Trophoblast cell (in vitro differentiated cells and primary cell): Measurements from ENCODE around the gene HTR7. TPM values are rescaled to one million over a fixed set of nuclear protein-coding genes. Genes with fewer than 3 reads are reported as not detected.
"Not testable (repeated sequence)": the region's sequence is repeated elsewhere in the genome, so short reads cannot be mapped to it uniquely, and the experiment has no call there.

Source experiments
- DNase-seq, 2 donors: peaks; one replicate each; pipeline ENCODE4 v3.0.0-alpha.2; 2016
- H2AFZ ChIP-seq: 2 replicates; pipeline ENCODE4 v1.6.1; 2013; ENCODE audit warnings: low read length, moderate library complexity, mild to moderate bottlenecking; ENCODE audit not compliant: insufficient read depth, poor library complexity
- H2AK5ac ChIP-seq: 2 replicates; pipeline ENCODE4 v1.6.1; 2013; ENCODE audit warnings: mild to moderate bottlenecking, low read length
- H2BK120ac ChIP-seq: 2 replicates; pipeline ENCODE4 v1.6.1; 2013; ENCODE audit warnings: low read length, mild to moderate bottlenecking, moderate library complexity; ENCODE audit not compliant: insufficient read depth, poor library complexity
- H2BK12ac ChIP-seq: 2 replicates; pipeline ENCODE4 v1.6.1; 2013; ENCODE audit warnings: mild to moderate bottlenecking, low read length, moderate library complexity
- H2BK5ac ChIP-seq: 2 replicates; pipeline ENCODE4 v1.6.1; 2013; ENCODE audit warnings: low read length, low read depth, moderate library complexity, mild to moderate bottlenecking; ENCODE audit not compliant: poor library complexity
- H3K14ac ChIP-seq: 2 replicates; pipeline ENCODE4 v1.6.1; 2013; ENCODE audit warnings: mild to moderate bottlenecking, low read length
- H3K18ac ChIP-seq: 2 replicates; pipeline ENCODE4 v1.6.1; 2013; ENCODE audit warnings: mild to moderate bottlenecking, low read length
- H3K23ac ChIP-seq: 2 replicates; pipeline ENCODE4 v1.6.1; 2013; ENCODE audit warnings: low read length
- H3K27ac ChIP-seq: 2 replicates; pipeline ENCODE4 v1.5.1; 2013; ENCODE audit warnings: low read depth, mild to moderate bottlenecking, inconsistent platforms, low read length, moderate library complexity
- H3K27me3 ChIP-seq: 2 replicates; pipeline ENCODE4 v1.6.1; 2013; ENCODE audit warnings: inconsistent platforms, mild to moderate bottlenecking, low read length, moderate library complexity; ENCODE audit not compliant: insufficient read depth
- H3K36me3 ChIP-seq, 2 experiments: 1 replicate in 1 of 2; 2 replicates in 1 of 2; pipeline ENCODE4 v1.6.1; 2013; ENCODE audit warnings: low read length in 2 of 2, mild to moderate bottlenecking in 2 of 2, moderate library complexity in 1 of 2; ENCODE audit not compliant: insufficient read depth in 2 of 2, control insufficient read depth in 1 of 2
- H3K4ac ChIP-seq: 2 replicates; pipeline ENCODE4 v1.6.1; 2013; ENCODE audit warnings: low read depth, mild to moderate bottlenecking, low read length, moderate library complexity
- H3K4me1 ChIP-seq, 2 experiments: 1 replicate in 1 of 2; 2 replicates in 1 of 2; pipeline ENCODE4 v1.6.1; 2013; ENCODE audit warnings: low read length in 2 of 2, mild to moderate bottlenecking in 2 of 2, moderate library complexity in 1 of 2; ENCODE audit not compliant: insufficient read depth in 2 of 2, control insufficient read depth in 1 of 2
- H3K4me2 ChIP-seq: 2 replicates; pipeline ENCODE4 v1.6.1; 2013; ENCODE audit warnings: inconsistent platforms, mild to moderate bottlenecking, low read length, moderate library complexity
- H3K4me3 ChIP-seq: 2 replicates; pipeline ENCODE4 v1.5.1; 2013; ENCODE audit warnings: mild to moderate bottlenecking, low read depth, low read length, inconsistent platforms
- H3K79me1 ChIP-seq: one replicate; pipeline ENCODE4 v1.6.1; 2013; ENCODE audit warnings: low read length
- H3K79me2 ChIP-seq: 2 replicates; pipeline ENCODE4 v1.6.1; 2013; ENCODE audit warnings: low read length, mild to moderate bottlenecking; ENCODE audit not compliant: control insufficient read depth, insufficient read depth, poor library complexity
- H3K9ac ChIP-seq: 2 replicates; pipeline ENCODE4 v1.6.1; 2013; ENCODE audit warnings: mild to moderate bottlenecking, low read length
- H3K9me3 ChIP-seq: 2 replicates; pipeline ENCODE4 v1.6.1; 2013; ENCODE audit warnings: low read depth, mild to moderate bottlenecking, control low read depth, inconsistent platforms, low read length; ENCODE audit not compliant: insufficient read depth
- H4K12ac ChIP-seq: 2 replicates; pipeline ENCODE4 v1.6.1; 2013; ENCODE audit warnings: low read depth, mild to moderate bottlenecking, low read length, moderate library complexity
- H4K8ac ChIP-seq: 2 replicates; pipeline ENCODE4 v1.6.1; 2013; ENCODE audit warnings: low read depth, mild to moderate bottlenecking, low read length, moderate library complexity
- H4K91ac ChIP-seq: one replicate; pipeline ENCODE4 v1.6.1; 2013; ENCODE audit warnings: low read depth, mild to moderate bottlenecking, low read length, moderate library complexity
- WGBS: extraction: QIAGEN DNeasy Blood & Tissue Kit; methylation state at CpG from one replicate; pipeline ENCODE4 v1.1.7; 2013; ENCODE audit warnings: missing lambda C conversion rate; ENCODE audit not compliant: insufficient read length, insufficient coverage; ENCODE audit errors: extremely low coverage; 5-methylcytosine and 5-hydroxymethylcytosine counted together
- polyA plus RNA-seq: library from polyadenylated mRNA; stranded (reverse); fragments of 200-250 nt; gene quantifications from 2 replicates; pipeline ENCODE4 v1.2.3, GENCODE V29; 2013

HTR7 gene
- 1.1 and 1.2 TPM in 2 replicates for polyA plus RNA-seq

DNA sequence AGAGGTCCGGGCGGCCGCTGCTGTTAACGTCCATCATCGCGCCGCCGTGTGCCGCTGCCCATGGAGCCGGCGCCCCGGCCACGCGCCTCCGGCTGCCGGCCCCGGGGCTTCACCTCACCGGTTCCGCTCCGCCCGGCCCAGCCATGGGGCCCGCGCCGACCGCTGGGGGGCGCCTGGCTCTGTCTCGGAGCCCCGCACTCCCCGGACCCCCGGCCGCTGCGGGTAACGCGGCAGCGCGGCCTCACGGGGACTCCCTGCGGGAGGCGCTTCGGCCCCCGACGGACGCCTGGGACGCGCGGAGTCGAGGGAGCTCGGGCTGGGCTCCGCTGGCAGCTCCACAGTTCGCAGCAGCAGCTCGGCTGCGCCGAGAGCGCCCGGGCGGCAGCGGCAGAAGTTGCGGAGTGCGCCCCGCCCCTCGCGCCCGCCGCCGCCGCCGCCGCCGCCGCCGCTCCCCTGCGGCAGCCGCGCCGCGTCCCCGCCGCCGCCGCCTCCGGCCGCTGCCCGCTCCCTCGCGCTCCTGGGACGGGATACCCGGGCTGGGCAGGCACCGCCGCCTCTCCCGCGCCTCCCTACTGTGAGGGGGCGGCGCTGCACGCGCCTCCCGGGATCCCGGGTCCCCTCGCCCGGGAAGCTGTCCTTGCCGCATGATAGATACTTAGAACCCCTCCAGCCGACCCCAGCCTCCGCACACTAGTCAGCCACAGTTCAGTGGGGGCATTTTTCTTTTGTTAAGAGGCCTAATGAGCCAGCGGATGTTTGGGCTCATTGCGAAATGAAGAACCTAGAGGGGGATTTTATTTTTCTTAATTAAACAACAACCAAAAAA, at the start of gene HTR7:
TSS of gene HTR7 (minus strand) at position 405 of the 826 bp plus-strand sequence. CDS start at position 37, 368 bp downstream.
- peaks cover 4% of the 10 kb centered on the region for H3K79me1 ChIP-seq
- peaks cover 0 to 6% of the 10 kb centered on the region in 2 experiments for H3K4me1 ChIP-seq
- no peaks in the 10 kb centered on the region for H3K9me3 ChIP-seq
- peak within 1 kb of the TSS; percentile 82 for H3K4me3 ChIP-seq
- H4K8ac ChIP-seq = peak within 1 kb of the TSS; percentile 71
- H3K36me3 ChIP-seq = no peaks in the 10 kb centered on the region
- peaks cover 11% of the 10 kb centered on the region for H3K27me3 ChIP-seq
- H4K91ac ChIP-seq = peak within 1 kb of the TSS; percentile 82
- no peak within 1 kb of the TSS for H3K27ac ChIP-seq
- no peak within 1 kb of the TSS for H4K12ac ChIP-seq
- no peak within 1 kb of the TSS for H2AK5ac ChIP-seq
- H2AFZ ChIP-seq = peak within 1 kb of the TSS; percentile 98
- peak; percentile 50 to 54 for DNase-seq
- peak within 1 kb of the TSS; percentile 85 for H2BK12ac ChIP-seq
- no CpG with 5 or more reads among the region's 104 CpGs for WGBS
- H3K4ac ChIP-seq = no peak within 1 kb of the TSS
- peak within 1 kb of the TSS; percentile 84 for H2BK120ac ChIP-seq
- H3K4me2 ChIP-seq = peak within 1 kb of the TSS; percentile 82
- H3K18ac ChIP-seq = peak within 1 kb of the TSS; percentile 88
- peaks cover 2% of the 10 kb centered on the region for H3K79me2 ChIP-seq
- peak within 1 kb of the TSS; percentile 69 for H3K9ac ChIP-seq
- no peak within 1 kb of the TSS for H2BK5ac ChIP-seq
- H3K23ac ChIP-seq = no peak within 1 kb of the TSS
- H3K14ac ChIP-seq = peak within 1 kb of the TSS; percentile 53

GRCh38 chr10:90906596-90906995, 48.8 kb upstream of the HTR7 start:
- H4K91ac ChIP-seq = no peak overlapping the region
- H2BK120ac ChIP-seq = no peak overlapping the region
- H3K23ac ChIP-seq = no peak overlapping the region
- H2AK5ac ChIP-seq = no peak overlapping the region
- H3K4ac ChIP-seq = no peak overlapping the region
- no peak overlapping the region for H2BK5ac ChIP-seq
- H3K4me2 ChIP-seq = no peak overlapping the region
- H2BK12ac ChIP-seq = no peak overlapping the region
- H4K8ac ChIP-seq = no peak overlapping the region
- H3K4me1 ChIP-seq = no peaks in the 10 kb centered on the region
- H3K27me3 ChIP-seq = no peaks in the 10 kb centered on the region
- no peaks in the 10 kb centered on the region for H3K79me1 ChIP-seq
- H3K9me3 ChIP-seq = no peaks in the 10 kb centered on the region
- peaks cover 6% of the 10 kb centered on the region in 2 experiments for H3K36me3 ChIP-seq
- H3K27ac ChIP-seq = no peak overlapping the region
- H4K12ac ChIP-seq = no peak overlapping the region
- no peak overlapping the region for H3K14ac ChIP-seq
- no peak for DNase-seq
- no peak overlapping the region for H2AFZ ChIP-seq
- H3K9ac ChIP-seq = no peak overlapping the region
- no peak overlapping the region for H3K4me3 ChIP-seq
- no peak overlapping the region for H3K18ac ChIP-seq
- no peaks in the 10 kb centered on the region for H3K79me2 ChIP-seq
- no CpG with 5 or more reads among the region's 1 CpG for WGBS

DNA sequence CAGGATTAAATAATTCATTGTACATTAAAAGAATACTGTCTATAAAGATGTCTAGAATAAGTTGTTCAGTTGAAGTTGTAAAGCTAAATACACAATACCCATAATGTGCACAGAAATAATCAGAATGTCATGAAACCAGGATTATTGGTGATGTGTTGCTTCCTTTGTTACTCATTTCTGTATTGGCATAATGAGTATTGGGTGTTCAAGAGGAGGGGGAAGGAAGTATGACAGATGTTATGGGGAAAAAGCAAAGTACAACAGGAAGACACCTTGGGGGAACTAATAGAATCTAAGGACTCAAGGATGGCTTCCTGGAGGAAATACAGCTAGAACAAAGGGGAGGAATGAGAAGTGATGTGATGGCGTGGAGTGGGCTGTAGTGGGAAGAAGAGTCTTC, 48.1 kb upstream of the HTR7 start:
- no peaks in the 10 kb centered on the region for H3K4me1 ChIP-seq
- no peak overlapping the region for H3K18ac ChIP-seq
- no peaks in the 10 kb centered on the region for H3K79me2 ChIP-seq
- H3K9ac ChIP-seq = no peak overlapping the region
- no peak overlapping the region for H3K27ac ChIP-seq
- H3K23ac ChIP-seq = no peak overlapping the region
- no peak overlapping the region for H4K12ac ChIP-seq
- no peak overlapping the region for H4K91ac ChIP-seq
- no peaks in the 10 kb centered on the region for H3K79me1 ChIP-seq
- H2BK12ac ChIP-seq = no peak overlapping the region
- no peak overlapping the region for H3K4me3 ChIP-seq
- DNase-seq = no peak
- H3K14ac ChIP-seq = no peak overlapping the region
- no peak overlapping the region for H2AFZ ChIP-seq
- no peak overlapping the region for H2BK5ac ChIP-seq
- no peak overlapping the region for H2BK120ac ChIP-seq
- H3K36me3 ChIP-seq = peaks cover 6 to 7% of the 10 kb centered on the region in 2 experiments
- no peaks in the 10 kb centered on the region for H3K27me3 ChIP-seq
- no peak overlapping the region for H3K4ac ChIP-seq
- H2AK5ac ChIP-seq = no peak overlapping the region
- H3K4me2 ChIP-seq = no peak overlapping the region
- no peaks in the 10 kb centered on the region for H3K9me3 ChIP-seq
- no peak overlapping the region for H4K8ac ChIP-seq
- no CpG with 5 or more reads among the region's 1 CpG for WGBS

DNA sequence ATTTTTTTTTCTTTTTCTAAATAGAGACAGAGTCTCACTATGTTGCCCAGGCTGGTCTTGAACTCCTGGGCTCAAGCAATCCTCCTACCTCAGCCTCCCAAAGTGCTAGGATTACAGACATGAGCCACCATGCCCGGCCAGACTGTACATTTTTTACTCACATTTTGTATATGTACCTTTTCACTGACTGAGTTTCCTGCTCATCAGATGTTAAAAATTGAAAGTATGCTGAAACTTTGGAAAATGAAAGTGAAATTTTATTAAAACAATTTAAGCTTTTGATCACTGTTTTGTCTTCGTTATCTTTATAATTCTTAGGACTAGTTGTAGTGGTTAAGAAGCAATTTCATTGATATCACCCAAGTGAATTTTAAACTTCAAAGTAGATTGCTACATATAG, 39.1 kb upstream of the HTR7 start:
- not testable (repeated sequence) for H3K4me2 ChIP-seq, H3K4ac ChIP-seq, H2BK5ac ChIP-seq, DNase-seq, H3K27me3 ChIP-seq, H4K12ac ChIP-seq, H2AK5ac ChIP-seq, H2BK12ac ChIP-seq, H4K8ac ChIP-seq, H3K4me3 ChIP-seq, H2BK120ac ChIP-seq, H3K79me2 ChIP-seq, H3K4me1 ChIP-seq, H3K79me1 ChIP-seq, H3K36me3 ChIP-seq, H4K91ac ChIP-seq, H3K9ac ChIP-seq, H3K23ac ChIP-seq, H3K18ac ChIP-seq, H3K14ac ChIP-seq, H3K27ac ChIP-seq, H3K9me3 ChIP-seq, H2AFZ ChIP-seq
- no CpG with 5 or more reads among the region's 2 CpGs for WGBS
